ENCODE results near the gene TM6SF1. TPM values are rescaled to one million over a fixed set of nuclear protein-coding genes. Genes with fewer than 3 reads are reported as not detected.
"Not testable (repeated sequence)": the region's sequence is repeated elsewhere in the genome, so short reads cannot be mapped to it uniquely, and the experiment has no call there.

Gene TM6SF1
- total and polyA plus RNA-seq, 4 donors, result 2.2 to 13.0 (median 9.6) TPM

DNA sequence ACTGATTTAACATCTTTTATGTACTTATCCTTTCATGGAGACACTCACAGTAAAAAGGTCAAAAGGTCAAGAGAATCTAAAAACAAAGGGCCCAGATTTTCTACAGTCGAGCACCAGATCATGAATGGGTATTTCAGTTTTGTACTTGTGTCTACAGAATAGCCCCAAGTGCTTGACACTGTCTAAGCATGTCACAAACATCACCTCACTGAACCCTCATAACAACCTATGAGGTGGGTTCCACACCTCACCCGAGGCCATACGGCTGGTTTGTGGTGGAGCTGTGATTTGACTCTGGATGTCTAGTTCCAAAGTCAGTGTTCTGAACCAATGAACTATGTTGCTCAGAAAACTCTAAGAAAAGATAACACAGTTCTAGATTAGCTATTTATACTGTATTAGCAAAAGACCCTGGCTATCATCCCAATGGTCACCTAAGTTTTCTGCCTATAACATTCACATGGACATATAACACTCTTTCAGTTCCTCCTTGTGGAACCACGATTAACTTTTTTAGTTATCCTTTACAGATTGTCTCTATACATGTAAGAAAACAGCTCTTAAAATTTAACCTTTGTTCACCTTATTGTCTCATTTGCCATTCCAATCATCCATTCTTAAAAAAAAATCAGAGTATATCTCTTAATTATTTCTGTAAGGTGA is 25.5 kb downstream of the TM6SF1 start:
- H3K36me3 ChIP-seq (ENCODE audit: control insufficient read depth in 1 of 2, insufficient read depth in 2 of 2, low read length in 1 of 2), result no peaks in the 10 kb centered on the region
- no peak for DNase-seq
- H3K4me1 ChIP-seq (ENCODE audit: control insufficient read depth in 1 of 2, insufficient read depth in 2 of 2, low read length in 2 of 2), result no peaks in the 10 kb centered on the region
- no peaks in the 10 kb centered on the region for H3K27me3 ChIP-seq (ENCODE audit: control insufficient read depth in 1 of 2, insufficient read depth in 2 of 2, low read length in 1 of 2)
- intact Hi-C loops (cut with DNase I), result no loop called here
- no peak for ATAC-seq (ENCODE audit: low FRiP score)
- 87 to 90% methylated on average over 4 of the region's 4 CpGs for WGBS, 2 donors
- H3K4me3 ChIP-seq (ENCODE audit: low read length in 2 of 2), result no peak overlapping the region
- no peaks in the 10 kb centered on the region for H3K9me3 ChIP-seq (ENCODE audit: control insufficient read depth, low read length)
- no peak overlapping the region for H3K27ac ChIP-seq (ENCODE audit: low read depth in 1 of 2, low read length in 2 of 2)

DNA sequence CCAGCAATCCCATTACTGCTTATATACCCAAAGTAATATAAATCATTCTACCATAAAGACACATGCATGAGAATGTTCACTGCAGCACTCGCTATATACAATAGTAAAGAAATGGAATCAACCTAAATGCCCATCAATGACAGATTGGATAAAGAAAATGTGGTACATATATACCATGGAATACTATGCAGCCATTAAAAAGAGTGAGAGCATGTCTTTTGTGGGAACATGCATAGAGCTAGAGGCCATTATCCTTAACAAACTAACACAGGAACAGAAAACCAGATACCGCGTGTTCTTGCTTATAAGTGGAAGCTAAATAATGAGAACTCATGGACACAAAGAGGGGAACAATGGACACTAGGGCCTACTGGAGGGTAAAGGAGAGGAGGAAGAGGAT is 34.7 kb downstream of the TM6SF1 start:
- H3K36me3 ChIP-seq (ENCODE audit: control insufficient read depth in 1 of 2, insufficient read depth in 2 of 2, low read length in 1 of 2); H3K27me3 ChIP-seq (ENCODE audit: control insufficient read depth in 1 of 2, insufficient read depth in 2 of 2, low read length in 1 of 2); ATAC-seq (ENCODE audit: low FRiP score); H3K4me1 ChIP-seq (ENCODE audit: control insufficient read depth in 1 of 2, insufficient read depth in 2 of 2, low read length in 2 of 2); DNase-seq; H3K9me3 ChIP-seq (ENCODE audit: control insufficient read depth, low read length); intact Hi-C loops (cut with DNase I); H3K27ac ChIP-seq (ENCODE audit: low read depth in 1 of 2, low read length in 2 of 2); H3K4me3 ChIP-seq (ENCODE audit: low read length in 2 of 2): not testable (repeated sequence)
- 97 to 99% methylated on average over 3 of the region's 3 CpGs for WGBS, 2 donors

DNA sequence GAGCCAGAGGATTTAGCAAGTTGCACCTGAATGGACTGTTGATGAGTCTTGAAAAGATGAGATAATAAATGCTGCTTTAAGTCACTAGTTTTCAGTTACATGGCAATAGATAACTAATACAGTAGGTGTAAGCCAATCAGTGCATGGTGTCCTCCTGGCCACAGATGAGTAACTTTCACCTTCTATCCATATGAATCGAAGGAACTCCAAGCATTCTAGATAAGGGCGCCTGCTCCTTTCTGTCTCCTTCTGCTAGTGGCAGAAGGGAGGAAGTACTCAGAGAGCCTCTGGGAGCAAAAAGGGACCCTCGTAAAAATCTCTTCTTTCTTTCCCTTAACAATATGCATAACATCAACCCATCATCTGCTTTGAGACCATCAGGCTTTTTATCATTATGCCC is 37.3 kb downstream of the TM6SF1 start:
- no peaks in the 10 kb centered on the region for H3K27me3 ChIP-seq (ENCODE audit: control insufficient read depth in 1 of 2, insufficient read depth in 2 of 2, low read length in 1 of 2)
- no peak for DNase-seq
- no peak overlapping the region for H3K27ac ChIP-seq (ENCODE audit: low read depth in 1 of 2, low read length in 2 of 2)
- peaks cover 3 to 7% of the 10 kb centered on the region in 2 donors for H3K36me3 ChIP-seq (ENCODE audit: control insufficient read depth in 1 of 2, insufficient read depth in 2 of 2, low read length in 1 of 2)
- no peaks in the 10 kb centered on the region for H3K4me1 ChIP-seq (ENCODE audit: control insufficient read depth in 1 of 2, insufficient read depth in 2 of 2, low read length in 2 of 2)
- no peak for ATAC-seq (ENCODE audit: low FRiP score)
- no peak overlapping the region for H3K4me3 ChIP-seq (ENCODE audit: low read length in 2 of 2)
- 89 to 94% methylated on average over 3 of the region's 3 CpGs for whole genome bisulfite sequencing, 2 donors
- H3K9me3 ChIP-seq (ENCODE audit: control insufficient read depth, low read length), result no peaks in the 10 kb centered on the region
- intact Hi-C loops (cut with DNase I), result no loop called here

DNA sequence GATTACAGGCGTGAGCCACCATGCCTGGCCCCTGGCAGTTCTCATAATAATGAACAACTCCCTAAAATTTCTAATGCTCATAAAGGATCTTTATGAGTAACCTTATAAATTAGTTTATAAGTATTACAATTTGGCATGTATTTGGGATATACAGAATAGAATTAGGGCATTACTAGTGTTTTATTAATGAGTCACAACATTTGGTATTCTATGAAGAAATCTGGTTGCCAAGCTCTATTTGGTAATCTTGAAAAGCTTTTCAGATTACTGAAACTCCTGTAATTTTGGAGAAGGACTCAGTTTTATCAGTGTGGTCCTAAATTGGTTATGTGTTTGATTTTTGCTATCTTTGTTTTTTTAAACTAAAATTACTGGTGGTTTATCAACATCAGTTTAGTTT is 45.8 kb downstream of the TM6SF1 start:
- 86 to 93% methylated on average over 1 of the region's 1 CpG for WGBS, 2 donors
- peaks cover 0 to 2% of the 10 kb centered on the region in 2 donors for H3K36me3 ChIP-seq (ENCODE audit: control insufficient read depth in 1 of 2, insufficient read depth in 2 of 2, low read length in 1 of 2)
- no peaks in the 10 kb centered on the region for H3K4me1 ChIP-seq (ENCODE audit: control insufficient read depth in 1 of 2, insufficient read depth in 2 of 2, low read length in 2 of 2)

DNA sequence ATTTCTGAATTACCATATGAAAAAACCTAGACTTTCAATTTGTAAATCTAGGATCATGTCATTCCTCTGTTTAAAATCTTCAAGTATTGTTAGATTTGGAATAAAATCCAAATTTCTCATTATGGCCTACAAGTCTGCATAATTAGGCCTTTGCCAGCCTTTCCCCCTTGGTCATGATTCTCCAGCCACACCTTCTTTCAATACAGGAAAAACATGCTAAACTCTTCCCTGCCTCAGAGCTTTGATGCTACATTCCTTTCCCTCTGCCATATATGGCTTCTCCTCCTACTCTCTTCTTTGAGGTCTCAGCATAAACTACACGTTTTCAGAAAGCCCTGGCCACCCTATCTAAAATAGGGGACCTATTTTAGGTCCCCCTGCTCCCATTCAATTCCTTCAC is 48.5 kb downstream of the TM6SF1 start:
- 32 to 46% methylated on average over 1 of the region's 1 CpG for WGBS, 2 donors
- Histone ChIP-seq H3K4me3 (ENCODE audit: low read length in 2 of 2) (no peak overlapping the region), H3K27ac (ENCODE audit: low read depth in 1 of 2, low read length in 2 of 2) (no peak overlapping the region), H3K36me3 (ENCODE audit: control insufficient read depth in 1 of 2, insufficient read depth in 2 of 2, low read length in 1 of 2) (no peaks in the 10 kb centered on the region), H3K4me1 (ENCODE audit: control insufficient read depth in 1 of 2, insufficient read depth in 2 of 2, low read length in 2 of 2) (no peaks in the 10 kb centered on the region), H3K9me3 (ENCODE audit: control insufficient read depth, low read length) (no peaks in the 10 kb centered on the region), H3K27me3 (ENCODE audit: control insufficient read depth in 1 of 2, insufficient read depth in 2 of 2, low read length in 1 of 2) (no peaks in the 10 kb centered on the region)
- DNase-seq (no peak), ATAC-seq (ENCODE audit: low FRiP score) (no peak)
- intact Hi-C loops (cut with DNase I), result no loop called here

More for the DNA sequence above, 45.8 kb downstream of the TM6SF1 start:
- no peak for DNase-seq
- no peak overlapping the region for H3K27ac ChIP-seq (ENCODE audit: low read depth in 1 of 2, low read length in 2 of 2)
- no peaks in the 10 kb centered on the region for H3K9me3 ChIP-seq (ENCODE audit: control insufficient read depth, low read length)
- intact Hi-C loops (cut with DNase I), result no loop called here
- no peaks in the 10 kb centered on the region for H3K27me3 ChIP-seq (ENCODE audit: control insufficient read depth in 1 of 2, insufficient read depth in 2 of 2, low read length in 1 of 2)
- no peak for ATAC-seq (ENCODE audit: low FRiP score)
- H3K4me3 ChIP-seq (ENCODE audit: low read length in 2 of 2), result no peak overlapping the region

DNA sequence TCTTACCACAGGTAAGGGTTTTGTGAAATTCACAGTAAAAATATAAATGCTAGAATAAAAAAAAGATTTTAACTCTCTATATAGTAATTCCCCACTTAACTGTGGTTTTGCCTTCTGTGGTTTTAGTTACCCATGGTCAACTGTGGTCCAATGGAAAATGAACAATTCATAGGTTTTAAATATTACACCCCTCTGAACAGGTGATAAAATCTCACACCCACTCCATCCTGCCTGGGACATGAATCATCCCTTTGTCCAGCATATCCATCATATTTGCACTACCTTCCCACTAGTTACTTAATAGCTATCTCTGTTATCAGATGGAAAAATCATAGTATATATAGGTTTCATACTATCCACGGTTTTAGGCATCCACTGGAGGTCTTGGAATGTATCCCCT is 50.9 kb downstream of the TM6SF1 start:
- Histone ChIP-seq H3K4me3 (ENCODE audit: low read length in 2 of 2) (no peak overlapping the region), H3K27me3 (ENCODE audit: control insufficient read depth in 1 of 2, insufficient read depth in 2 of 2, low read length in 1 of 2) (no peaks in the 10 kb centered on the region), H3K27ac (ENCODE audit: low read depth in 1 of 2, low read length in 2 of 2) (no peak overlapping the region), H3K4me1 (ENCODE audit: control insufficient read depth in 1 of 2, insufficient read depth in 2 of 2, low read length in 2 of 2) (no peaks in the 10 kb centered on the region), H3K9me3 (ENCODE audit: control insufficient read depth, low read length) (no peaks in the 10 kb centered on the region), H3K36me3 (ENCODE audit: control insufficient read depth in 1 of 2, insufficient read depth in 2 of 2, low read length in 1 of 2) (peaks cover 0 to 3% of the 10 kb centered on the region in 2 donors)
- intact Hi-C loops (cut with DNase I), result no loop called here
- ATAC-seq (ENCODE audit: low FRiP score) (no peak), DNase-seq (no peak)
- 79 to 89% methylated on average over 1 of the region's 1 CpG for WGBS, 2 donors

DNA sequence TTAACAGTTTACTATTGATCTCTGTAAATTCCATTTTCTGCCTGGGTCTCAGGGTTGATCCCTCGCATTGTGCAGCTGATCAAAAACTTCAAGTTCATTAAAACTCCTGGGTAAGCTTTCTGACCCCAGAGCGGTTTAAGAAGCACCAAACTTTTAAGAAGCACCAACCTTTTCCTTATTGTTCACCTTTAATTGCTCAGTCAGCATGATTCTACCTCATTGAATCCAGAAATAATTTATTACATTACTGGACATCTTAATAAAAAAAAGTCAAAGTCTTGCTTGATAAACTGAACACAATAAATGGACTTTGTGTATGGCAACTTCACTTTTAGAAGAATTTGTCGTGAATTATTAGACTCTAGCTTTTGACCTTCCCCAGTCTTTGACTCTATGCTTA is 53.3 kb downstream of the TM6SF1 start:
- no peaks in the 10 kb centered on the region for H3K4me1 ChIP-seq (ENCODE audit: control insufficient read depth in 1 of 2, insufficient read depth in 2 of 2, low read length in 2 of 2)
- no peak overlapping the region for H3K27ac ChIP-seq (ENCODE audit: low read depth in 1 of 2, low read length in 2 of 2)
- 96 to 98% methylated on average over 3 of the region's 3 CpGs for WGBS, 2 donors
- peaks cover 0 to 3% of the 10 kb centered on the region in 2 donors for H3K36me3 ChIP-seq (ENCODE audit: control insufficient read depth in 1 of 2, insufficient read depth in 2 of 2, low read length in 1 of 2)
- H3K27me3 ChIP-seq (ENCODE audit: control insufficient read depth in 1 of 2, insufficient read depth in 2 of 2, low read length in 1 of 2), result no peaks in the 10 kb centered on the region
- H3K4me3 ChIP-seq (ENCODE audit: low read length in 2 of 2), result no peak overlapping the region
- ATAC-seq (ENCODE audit: low FRiP score) (no peak), DNase-seq (no peak)
- intact Hi-C loops (cut with DNase I), result no loop called here
- no peaks in the 10 kb centered on the region for H3K9me3 ChIP-seq (ENCODE audit: control insufficient read depth, low read length)

DNA sequence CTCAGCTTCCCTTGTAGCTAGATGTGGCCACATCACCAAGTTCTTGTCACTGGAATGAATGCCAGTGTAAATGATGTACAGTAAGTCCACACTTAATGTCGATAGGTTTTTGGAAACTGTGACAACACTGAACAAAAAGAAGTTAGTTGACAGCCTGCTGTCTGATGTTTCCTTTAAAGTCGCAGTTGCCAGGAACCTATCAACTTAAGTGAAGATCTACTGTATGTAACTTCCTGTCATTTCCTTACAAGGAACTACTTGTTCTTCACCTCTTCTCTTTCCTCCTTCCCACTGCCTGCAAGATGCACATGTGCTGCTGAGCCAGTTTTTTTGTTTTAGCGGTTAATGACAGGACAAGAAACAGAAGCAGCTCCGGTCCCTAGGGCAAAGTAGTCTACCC is 55.6 kb downstream of the TM6SF1 start:
- intact Hi-C loops (cut with DNase I), result no loop called here
- Histone ChIP-seq H3K27ac (ENCODE audit: low read depth in 1 of 2, low read length in 2 of 2) (no peak overlapping the region), H3K9me3 (ENCODE audit: control insufficient read depth, low read length) (peaks cover 2% of the 10 kb centered on the region), H3K4me3 (ENCODE audit: low read length in 2 of 2) (no peak overlapping the region), H3K36me3 (ENCODE audit: control insufficient read depth in 1 of 2, insufficient read depth in 2 of 2, low read length in 1 of 2) (peaks cover 0 to 3% of the 10 kb centered on the region in 2 donors), H3K27me3 (ENCODE audit: control insufficient read depth in 1 of 2, insufficient read depth in 2 of 2, low read length in 1 of 2) (no peaks in the 10 kb centered on the region), H3K4me1 (ENCODE audit: control insufficient read depth in 1 of 2, insufficient read depth in 2 of 2, low read length in 2 of 2) (no peaks in the 10 kb centered on the region)
- ATAC-seq (ENCODE audit: low FRiP score) (no peak), DNase-seq (no peak)
- 81 to 83% methylated on average over 4 of the region's 4 CpGs for WGBS, 2 donors

DNA sequence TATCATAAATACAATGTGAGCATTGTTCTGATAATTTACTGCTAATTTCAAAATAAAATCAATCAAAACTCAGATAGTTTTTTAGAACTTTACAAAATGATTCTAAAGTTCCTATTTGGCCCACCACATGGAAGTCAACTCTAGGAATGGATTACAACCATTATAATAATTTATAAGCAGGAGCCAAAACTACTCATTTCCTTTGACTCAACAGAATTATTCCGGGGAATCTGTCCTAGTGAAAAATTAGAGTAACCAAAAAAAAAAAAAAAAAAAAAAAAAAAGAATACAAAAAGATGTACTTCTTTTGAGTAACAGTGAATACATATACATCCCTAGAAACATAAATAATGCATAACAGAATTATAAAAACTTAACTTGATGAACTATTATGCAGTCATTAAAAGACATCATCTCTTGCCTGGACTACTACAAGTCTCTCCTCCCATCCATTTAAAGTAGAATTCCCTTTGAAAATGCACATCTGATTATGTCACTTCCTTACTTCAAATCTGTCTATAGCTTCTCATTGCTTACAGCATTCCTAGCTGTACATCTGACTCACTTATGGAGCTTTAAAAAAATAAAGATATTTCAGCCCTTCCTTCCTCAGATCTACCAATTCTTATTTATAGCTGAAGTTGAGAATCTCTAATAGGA is 56.8 kb downstream of the TM6SF1 start:
- peaks cover 2% of the 10 kb centered on the region for H3K9me3 ChIP-seq (ENCODE audit: control insufficient read depth, low read length)
- ATAC-seq (ENCODE audit: low FRiP score) (no peak), DNase-seq (no peak)
- H3K36me3 ChIP-seq (ENCODE audit: control insufficient read depth in 1 of 2, insufficient read depth in 2 of 2, low read length in 1 of 2), result peaks cover 0 to 3% of the 10 kb centered on the region in 2 donors
- 52 to 67% methylated on average over 1 of the region's 1 CpG for WGBS, 2 donors
- no peaks in the 10 kb centered on the region for H3K4me1 ChIP-seq (ENCODE audit: control insufficient read depth in 1 of 2, insufficient read depth in 2 of 2, low read length in 2 of 2)
- H3K27me3 ChIP-seq (ENCODE audit: control insufficient read depth in 1 of 2, insufficient read depth in 2 of 2, low read length in 1 of 2), result no peaks in the 10 kb centered on the region
- no peak overlapping the region for H3K4me3 ChIP-seq (ENCODE audit: low read length in 2 of 2)
- H3K27ac ChIP-seq (ENCODE audit: low read depth in 1 of 2, low read length in 2 of 2), result no peak overlapping the region
- intact Hi-C loops (cut with DNase I), result no loop called here

Data from aorta (tissue), 5 donors.